Astrocyte of the cerebellum (primary cell): Measurements from ENCODE around the gene EPHB6.

ENCODE experiments used
- DNase-seq: peaks from one replicate; pipeline ENCODE4 v3.0.0-alpha.2; 2011; ENCODE audit warnings: low read depth
- H3K4me3 ChIP-seq: 2 replicates; pipeline ENCODE4 v1.5.1; 2011; ENCODE audit warnings: mild to moderate bottlenecking, low read depth, low read length, moderate library complexity
- in situ Hi-C: cut with HindIII; loops from 2 replicates; pipeline ENCODE4 v1.10.0; 2017; ENCODE audit warnings: low sequenced_read_pairs
- TF ChIP-seq, protein P1 (sequence below): IDR thresholded peaks from 2 replicates; pipeline ENCODE4 v1.5.1; 2012; ENCODE audit warnings: low read length, low read depth, moderate library complexity, mild to moderate bottlenecking; ENCODE audit errors: missing control alignments

Gene EPHB6

DNA sequence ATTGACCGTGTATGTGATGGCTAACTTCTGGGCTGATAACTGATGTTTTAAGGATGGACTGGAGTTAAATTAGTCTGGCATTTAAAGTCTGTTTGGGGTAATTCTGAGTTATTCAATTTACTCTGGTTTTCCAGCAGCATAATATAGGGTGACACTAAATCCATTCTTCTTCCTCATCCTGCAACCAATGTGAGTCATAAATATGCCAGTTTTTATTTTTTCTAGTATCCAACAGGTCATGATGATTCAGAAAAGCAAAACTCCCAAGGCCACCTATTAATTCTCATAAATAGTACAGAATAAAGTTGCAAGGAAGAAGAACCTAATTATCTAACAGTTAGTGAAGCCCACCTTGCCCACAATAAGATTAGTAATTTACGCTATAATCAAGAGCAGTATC lies 7.5 kb upstream of the EPHB6 start:
- TF ChIP-seq, protein P1, sequence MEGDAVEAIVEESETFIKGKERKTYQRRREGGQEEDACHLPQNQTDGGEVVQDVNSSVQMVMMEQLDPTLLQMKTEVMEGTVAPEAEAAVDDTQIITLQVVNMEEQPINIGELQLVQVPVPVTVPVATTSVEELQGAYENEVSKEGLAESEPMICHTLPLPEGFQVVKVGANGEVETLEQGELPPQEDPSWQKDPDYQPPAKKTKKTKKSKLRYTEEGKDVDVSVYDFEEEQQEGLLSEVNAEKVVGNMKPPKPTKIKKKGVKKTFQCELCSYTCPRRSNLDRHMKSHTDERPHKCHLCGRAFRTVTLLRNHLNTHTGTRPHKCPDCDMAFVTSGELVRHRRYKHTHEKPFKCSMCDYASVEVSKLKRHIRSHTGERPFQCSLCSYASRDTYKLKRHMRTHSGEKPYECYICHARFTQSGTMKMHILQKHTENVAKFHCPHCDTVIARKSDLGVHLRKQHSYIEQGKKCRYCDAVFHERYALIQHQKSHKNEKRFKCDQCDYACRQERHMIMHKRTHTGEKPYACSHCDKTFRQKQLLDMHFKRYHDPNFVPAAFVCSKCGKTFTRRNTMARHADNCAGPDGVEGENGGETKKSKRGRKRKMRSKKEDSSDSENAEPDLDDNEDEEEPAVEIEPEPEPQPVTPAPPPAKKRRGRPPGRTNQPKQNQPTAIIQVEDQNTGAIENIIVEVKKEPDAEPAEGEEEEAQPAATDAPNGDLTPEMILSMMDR, result no peak
- in situ Hi-C loops, result no loop called here
- no peak overlapping the region for H3K4me3 ChIP-seq
- DNase-seq, result no peak

DNA sequence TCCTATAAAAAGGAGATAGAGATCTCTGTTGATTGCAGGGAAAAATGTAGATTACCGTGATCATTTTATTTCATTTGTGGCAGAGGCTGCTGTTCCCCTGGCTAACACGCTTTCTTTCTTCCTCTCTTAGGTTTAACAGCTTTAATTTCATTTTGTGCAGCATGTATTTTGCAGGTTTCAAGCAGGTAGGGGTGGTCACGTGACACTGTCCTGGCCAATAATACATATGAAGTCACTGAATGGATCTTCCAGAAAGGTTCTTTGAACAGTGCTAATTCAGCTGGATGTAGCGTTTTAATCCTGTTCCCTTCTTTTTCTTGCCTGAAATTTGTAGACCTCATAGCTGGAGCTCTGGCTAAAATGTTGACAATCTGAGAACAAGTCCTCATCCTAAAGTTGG lies 3.6 kb upstream of the EPHB6 start:
- no peak overlapping the region for H3K4me3 ChIP-seq
- DNase-seq, result no peak
- TF ChIP-seq, protein P1, result no peak
- in situ Hi-C loops, result no loop called here

DNA sequence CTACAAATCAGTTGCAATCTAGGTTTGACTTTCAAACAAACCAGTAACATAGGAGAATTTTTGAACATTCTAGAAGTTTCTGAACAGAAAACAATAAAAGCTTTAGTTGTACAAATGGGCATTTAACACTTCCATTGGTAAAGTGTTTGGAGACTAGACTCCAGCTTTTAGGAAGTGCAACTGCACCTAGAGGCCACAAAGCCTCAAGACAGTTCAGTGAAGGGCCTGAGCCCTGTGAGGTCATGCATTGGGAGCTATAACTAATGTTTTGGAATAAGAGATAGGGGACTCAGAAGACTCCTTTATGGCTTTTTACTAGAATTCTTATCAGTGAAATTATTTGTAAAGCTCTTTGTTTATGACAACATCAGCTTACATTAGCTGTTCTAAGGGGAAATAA lies 3.0 kb upstream of the EPHB6 start:
- TF ChIP-seq, protein P1, result no peak
- DNase-seq, result no peak
- in situ Hi-C loops, result no loop called here
- no peak overlapping the region for H3K4me3 ChIP-seq

DNA sequence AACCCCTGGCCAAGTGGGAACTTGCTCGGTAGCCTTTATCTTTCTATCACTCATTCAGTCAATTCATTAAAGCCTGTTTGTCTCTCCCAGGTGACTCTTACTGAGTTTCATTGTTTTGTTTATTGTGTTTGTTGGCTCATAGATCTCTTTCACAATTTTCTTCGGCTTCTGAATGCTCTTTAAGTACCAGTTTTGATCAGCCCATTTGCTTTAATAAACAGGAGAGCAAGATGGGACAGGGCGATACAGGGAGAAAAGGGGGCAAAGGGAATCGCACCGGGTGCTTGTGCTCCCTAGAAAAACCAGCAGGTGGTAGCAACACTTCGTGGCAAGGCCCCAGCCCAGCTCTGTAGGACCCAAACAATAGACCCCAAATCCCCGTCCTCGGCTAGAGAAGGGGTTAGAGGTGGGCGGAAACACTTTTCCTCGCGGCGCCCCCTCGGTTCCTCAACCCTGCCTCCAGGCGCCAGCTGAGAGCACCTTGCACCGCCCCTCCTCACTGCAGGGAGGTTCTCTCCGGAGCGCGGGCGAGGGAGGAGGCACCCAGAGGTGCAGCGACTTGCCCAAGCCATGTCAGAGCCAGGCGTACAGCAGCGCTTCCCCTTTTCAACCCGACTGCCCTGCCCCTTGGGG lies 1.0 kb upstream of the EPHB6 start:
- in situ Hi-C loops, result no loop called here
- DNase-seq, result peak; percentile 16
- TF ChIP-seq, protein P1, result peak; percentile 74
- H3K4me3 ChIP-seq, result peak overlapping the region; percentile 58

DNA sequence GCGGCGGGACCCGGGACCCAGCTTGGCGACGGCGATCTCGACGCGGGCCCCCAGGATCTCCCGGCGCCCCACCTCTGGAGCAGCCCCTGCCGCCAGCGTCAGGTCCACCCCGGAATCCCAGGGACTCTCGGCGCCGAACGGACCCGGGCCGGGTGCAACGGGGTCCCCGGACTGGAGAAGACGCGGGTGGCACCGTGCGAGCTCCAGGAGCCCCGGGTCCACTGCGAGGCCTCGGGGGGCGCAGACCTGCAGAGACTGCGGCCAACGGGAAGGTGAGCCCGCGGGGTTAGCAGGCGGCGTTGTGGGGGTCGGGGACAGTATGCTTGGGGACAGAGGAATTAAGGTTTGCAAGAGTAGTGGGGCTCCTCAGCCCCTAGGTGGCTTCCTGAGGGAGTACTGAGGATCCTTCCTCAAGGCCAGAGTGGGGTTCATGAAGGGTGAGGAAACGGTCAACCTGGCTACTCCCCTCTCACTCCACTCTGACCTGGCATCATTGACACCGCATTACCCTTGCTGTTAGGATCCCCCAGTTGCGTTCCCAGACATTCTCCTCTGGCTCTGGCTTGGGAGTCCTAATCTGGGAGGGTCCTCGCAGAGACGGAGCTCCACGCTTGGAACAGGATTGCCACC lies 353 bp downstream of the EPHB6 start:
- in situ Hi-C loops, result no loop called here
- H3K4me3 ChIP-seq, result peak overlapping the region; percentile 58
- DNase-seq, result no peak
- TF ChIP-seq, protein P1, result peak; percentile 23

DNA sequence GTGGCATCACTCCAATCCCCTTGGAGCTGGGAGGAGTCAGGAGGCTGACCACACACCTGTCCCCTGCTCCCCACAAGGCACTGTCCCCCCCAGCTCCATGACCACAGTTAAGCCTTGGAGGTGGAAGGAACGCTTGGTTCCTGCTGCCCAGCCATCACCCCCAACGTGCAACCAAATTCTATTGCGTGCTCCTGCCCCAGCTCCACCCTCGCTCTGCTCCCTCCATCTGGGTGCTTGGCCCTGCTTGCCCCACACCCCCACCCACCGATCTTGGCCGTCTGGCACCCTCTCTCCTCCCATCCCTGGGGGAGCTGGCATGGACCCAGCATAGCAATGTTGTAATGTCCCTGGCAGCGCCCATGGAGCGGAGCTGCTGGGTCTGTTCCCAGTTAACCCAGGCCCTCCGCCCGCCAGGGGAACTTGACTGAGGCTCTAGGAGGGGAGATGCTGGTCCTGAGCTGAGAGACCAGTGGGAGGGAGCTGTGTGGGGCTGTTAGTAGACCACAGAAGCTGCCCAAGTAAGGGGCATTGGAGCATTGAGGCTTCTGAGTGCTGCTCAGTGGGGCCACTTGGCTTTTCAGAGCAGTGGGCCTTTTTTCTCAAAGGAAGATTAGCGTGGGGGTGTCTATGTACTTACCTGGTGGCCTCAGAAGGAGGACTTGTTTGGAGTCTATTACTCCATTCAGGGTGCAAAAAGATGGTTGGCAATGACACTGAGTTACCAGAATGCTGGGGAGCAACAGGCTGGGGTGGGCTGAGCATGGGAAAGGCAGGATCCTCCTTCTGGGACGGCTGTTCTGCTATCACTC lies 1.1 kb downstream of the EPHB6 start:
- H3K4me3 ChIP-seq, result peak overlapping the region; percentile 58
- in situ Hi-C loops, result no loop called here
- TF ChIP-seq, protein P1, result no peak
- no peak for DNase-seq
